Measurements from ENCODE around the gene PTTG1IP2. TPM values are rescaled to one million over a fixed set of nuclear protein-coding genes. Genes with fewer than 3 reads are reported as not detected.
A peak's percentile ranks its signal among the peaks of the same experiment; 100 is the strongest.

Gene PTTG1IP2
- total RNA-seq, 2 experiments from 2014 or later: not detected

DNA sequence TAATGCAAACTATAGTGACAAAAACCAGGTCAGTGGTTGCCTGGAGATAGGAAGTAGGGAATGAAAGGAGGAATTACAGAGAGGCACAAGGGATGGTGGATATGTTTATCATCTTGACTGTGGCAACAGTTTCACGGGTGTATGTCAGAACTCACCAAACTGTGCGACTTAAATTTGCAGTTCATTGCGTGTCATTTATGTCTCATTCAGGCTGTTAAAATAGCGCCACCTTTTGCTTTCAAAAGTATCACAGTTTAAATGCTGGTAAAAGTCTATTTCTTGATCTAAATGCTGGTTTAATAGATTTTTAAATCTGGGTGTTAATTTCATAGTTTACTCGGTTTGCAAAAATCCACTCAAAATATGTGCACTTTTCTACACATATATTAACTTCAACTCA is 51.0 kb downstream of the PTTG1IP2 start:
- no peaks in the 10 kb centered on the region for H3K4me1 ChIP-seq (ENCODE audit: insufficient read depth, low read length, poor library complexity, severe bottlenecking)
- no peak overlapping the region for H3K27ac ChIP-seq (ENCODE audit: low read depth, low read length, poor library complexity, severe bottlenecking)
- H3K9me3 ChIP-seq (ENCODE audit: low read length): no peaks in the 10 kb centered on the region
- no peaks in the 10 kb centered on the region for H3K79me2 ChIP-seq (ENCODE audit: insufficient read depth, low read depth, low read length)
- POLR2A ChIA-PET: no interaction called here
- DNase-seq (ENCODE audit: low spot score): no peak
- no peak overlapping the region for H3K4me2 ChIP-seq (ENCODE audit: low read length)
- no peak overlapping the region for H3K4me3 ChIP-seq (ENCODE audit: low read depth, low read length, poor library complexity, severe bottlenecking)
- no TSS peak for BruUV-seq (replicated peaks)
- intact Hi-C loops (cut with micrococcal nuclease; ENCODE audit: unreplicated experiment): no loop called here
- no peaks in the 10 kb centered on the region for H3K36me3 ChIP-seq (ENCODE audit: insufficient read depth, low read length)
- CTCF ChIA-PET (ENCODE audit: unreplicated experiment): no interaction called here
- H4K20me1 ChIP-seq (ENCODE audit: insufficient read depth, low read length): no peaks in the 10 kb centered on the region
- TF ChIP-seq, protein P1, sequence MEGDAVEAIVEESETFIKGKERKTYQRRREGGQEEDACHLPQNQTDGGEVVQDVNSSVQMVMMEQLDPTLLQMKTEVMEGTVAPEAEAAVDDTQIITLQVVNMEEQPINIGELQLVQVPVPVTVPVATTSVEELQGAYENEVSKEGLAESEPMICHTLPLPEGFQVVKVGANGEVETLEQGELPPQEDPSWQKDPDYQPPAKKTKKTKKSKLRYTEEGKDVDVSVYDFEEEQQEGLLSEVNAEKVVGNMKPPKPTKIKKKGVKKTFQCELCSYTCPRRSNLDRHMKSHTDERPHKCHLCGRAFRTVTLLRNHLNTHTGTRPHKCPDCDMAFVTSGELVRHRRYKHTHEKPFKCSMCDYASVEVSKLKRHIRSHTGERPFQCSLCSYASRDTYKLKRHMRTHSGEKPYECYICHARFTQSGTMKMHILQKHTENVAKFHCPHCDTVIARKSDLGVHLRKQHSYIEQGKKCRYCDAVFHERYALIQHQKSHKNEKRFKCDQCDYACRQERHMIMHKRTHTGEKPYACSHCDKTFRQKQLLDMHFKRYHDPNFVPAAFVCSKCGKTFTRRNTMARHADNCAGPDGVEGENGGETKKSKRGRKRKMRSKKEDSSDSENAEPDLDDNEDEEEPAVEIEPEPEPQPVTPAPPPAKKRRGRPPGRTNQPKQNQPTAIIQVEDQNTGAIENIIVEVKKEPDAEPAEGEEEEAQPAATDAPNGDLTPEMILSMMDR (conservative IDR thresholded peaks at IDR 0.05; ENCODE audit: low read length): peak; percentile 57
- no peak for TF ChIP-seq EZH2phosphoT487 (IDR thresholded peaks at IDR 0.05; ENCODE audit: borderline replicate concordance, low read depth, low read length)
- H3K9me2 ChIP-seq (ENCODE audit: insufficient read depth, low read length): no peaks in the 10 kb centered on the region
- no peak overlapping the region for H2AFZ ChIP-seq (ENCODE audit: low read length)

DNA sequence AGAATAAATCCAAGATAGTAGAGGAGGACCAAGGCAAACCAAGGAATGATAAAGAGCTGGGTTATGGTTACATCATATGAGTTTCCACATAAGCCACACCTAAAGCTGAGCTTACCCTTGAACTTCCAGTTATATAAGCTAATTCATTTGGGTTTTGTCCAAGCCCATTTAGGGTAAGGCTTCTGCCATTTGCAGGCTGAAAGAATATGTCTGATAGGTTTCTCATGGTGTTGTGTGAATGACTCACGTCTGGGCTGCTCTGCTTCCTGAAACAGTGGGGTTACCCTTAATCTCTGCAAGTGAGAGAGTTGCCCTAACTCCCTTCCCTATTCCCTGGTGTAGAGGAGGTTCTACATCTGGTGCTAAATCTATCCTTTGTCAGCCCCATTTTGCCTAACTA is 60.8 kb downstream of the PTTG1IP2 start:
- POLR2A ChIA-PET: interaction anchor here (0.5 kb wide), 2 partner anchors 35 to 1218 kb away, joined by 3 to 4 read pairs; no protein-coding TSS in a partner anchor
- CTCF ChIA-PET (ENCODE audit: unreplicated experiment): no interaction called here
- H3K4me2 ChIP-seq (ENCODE audit: low read length): no peak overlapping the region
- DNase-seq (ENCODE audit: low spot score): no peak
- no peaks in the 10 kb centered on the region for H3K9me3 ChIP-seq (ENCODE audit: low read length)
- H3K79me2 ChIP-seq (ENCODE audit: insufficient read depth, low read depth, low read length): no peaks in the 10 kb centered on the region
- H3K4me1 ChIP-seq (ENCODE audit: insufficient read depth, low read length, poor library complexity, severe bottlenecking): no peaks in the 10 kb centered on the region
- H4K20me1 ChIP-seq (ENCODE audit: insufficient read depth, low read length): no peaks in the 10 kb centered on the region
- H3K27ac ChIP-seq (ENCODE audit: low read depth, low read length, poor library complexity, severe bottlenecking): no peak overlapping the region
- H3K9me2 ChIP-seq (ENCODE audit: insufficient read depth, low read length): no peaks in the 10 kb centered on the region
- intact Hi-C loops (cut with micrococcal nuclease; ENCODE audit: unreplicated experiment): no loop called here
- H2AFZ ChIP-seq (ENCODE audit: low read length): no peak overlapping the region
- H3K4me3 ChIP-seq (ENCODE audit: low read depth, low read length, poor library complexity, severe bottlenecking): no peak overlapping the region
- TF ChIP-seq, protein P1 (conservative IDR thresholded peaks at IDR 0.05; ENCODE audit: low read length): no peak
- no peak for TF ChIP-seq EZH2phosphoT487 (IDR thresholded peaks at IDR 0.05; ENCODE audit: borderline replicate concordance, low read depth, low read length)
- no peaks in the 10 kb centered on the region for H3K36me3 ChIP-seq (ENCODE audit: insufficient read depth, low read length)
- BruUV-seq (replicated peaks): no TSS peak

DNA sequence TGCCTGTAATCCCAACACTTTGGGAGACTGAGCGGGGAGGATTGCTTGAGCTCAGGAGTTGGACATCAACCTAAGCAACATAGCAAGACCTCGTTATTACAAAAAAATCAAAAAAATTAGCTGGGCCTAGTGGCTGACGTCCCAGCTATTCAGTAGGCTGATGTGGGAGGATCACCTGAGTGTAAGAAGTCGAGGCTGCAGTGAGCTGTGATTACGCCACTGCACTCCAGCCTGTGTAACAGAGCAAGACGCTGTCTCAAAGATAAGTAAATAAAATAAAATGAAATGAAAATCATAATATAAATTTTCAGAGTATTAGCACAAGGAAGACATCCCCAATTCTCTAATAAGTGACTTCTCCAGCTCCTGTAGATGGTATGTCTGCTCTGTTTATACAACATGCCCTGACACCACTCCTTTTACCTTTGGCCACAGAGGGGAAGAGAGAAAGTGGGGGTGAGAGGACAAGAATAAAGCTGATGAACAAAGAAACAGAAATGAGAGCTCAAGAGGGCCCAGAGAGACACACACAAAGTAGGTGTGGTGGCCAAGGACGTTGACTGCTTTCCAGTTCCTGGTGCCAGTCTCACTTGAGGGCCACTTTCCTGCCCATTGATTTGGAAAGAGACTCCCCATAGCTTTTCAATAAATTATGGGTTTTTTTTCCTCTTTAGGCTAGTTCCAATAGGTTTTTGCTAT is 62.9 kb downstream of the PTTG1IP2 start:
- CTCF ChIA-PET (ENCODE audit: unreplicated experiment): no interaction called here
- no peak for TF ChIP-seq EZH2phosphoT487 (IDR thresholded peaks at IDR 0.05; ENCODE audit: borderline replicate concordance, low read depth, low read length)
- TF ChIP-seq, protein P1 (conservative IDR thresholded peaks at IDR 0.05; ENCODE audit: low read length): no peak
- intact Hi-C loops (cut with micrococcal nuclease; ENCODE audit: unreplicated experiment): no loop called here

More for the DNA sequence above, 62.9 kb downstream of the PTTG1IP2 start:
- no peak for DNase-seq (ENCODE audit: low spot score)
- H3K9me3 ChIP-seq (ENCODE audit: low read length): no peaks in the 10 kb centered on the region
- no TSS peak for BruUV-seq (replicated peaks)
- no peaks in the 10 kb centered on the region for H3K79me2 ChIP-seq (ENCODE audit: insufficient read depth, low read depth, low read length)
- H3K4me2 ChIP-seq (ENCODE audit: low read length): no peak overlapping the region
- H2AFZ ChIP-seq (ENCODE audit: low read length): no peak overlapping the region
- H3K9me2 ChIP-seq (ENCODE audit: insufficient read depth, low read length): no peaks in the 10 kb centered on the region
- POLR2A ChIA-PET: interaction anchor here (0.9 kb wide), 1 partner anchor 13 kb away, joined by 3 read pairs; no protein-coding TSS in a partner anchor
- no peak overlapping the region for H3K27ac ChIP-seq (ENCODE audit: low read depth, low read length, poor library complexity, severe bottlenecking)
- H4K20me1 ChIP-seq (ENCODE audit: insufficient read depth, low read length): no peaks in the 10 kb centered on the region
- H3K4me3 ChIP-seq (ENCODE audit: low read depth, low read length, poor library complexity, severe bottlenecking): no peak overlapping the region
- H3K4me1 ChIP-seq (ENCODE audit: insufficient read depth, low read length, poor library complexity, severe bottlenecking): no peaks in the 10 kb centered on the region
- H3K36me3 ChIP-seq (ENCODE audit: insufficient read depth, low read length): no peaks in the 10 kb centered on the region
